SK-N-MC (cell line): ENCODE data around the gene TRIM39.
"Not testable (repeated sequence)": the region's sequence is repeated elsewhere in the genome, so short reads cannot be mapped to it uniquely, and the experiment has no call there.

Experiments
- DNase-seq: peaks from one replicate; pipeline ENCODE4 v3.0.0-alpha.2; 2011; ENCODE audit warnings: low read depth, low spot score
- H3K27ac ChIP-seq: fragments of 200-600 bp; sonication (generic); 2 replicates; pipeline ENCODE4 v1.5.1; 2016; ENCODE audit warnings: mixed run types
- H3K36me3 ChIP-seq: fragments of 200-600 bp; sonication (generic); 2 replicates; pipeline ENCODE4 v1.6.1; 2017; ENCODE audit warnings: antibody characterized with exemption, low read length, mixed read lengths; ENCODE audit not compliant: insufficient read depth
- H3K4me3 ChIP-seq: fragments of 200-600 bp; sonication (generic); 2 replicates; pipeline ENCODE4 v1.5.1; 2016
- H3K9ac ChIP-seq: fragments of 200-600 bp; sonication (generic); 2 replicates; pipeline ENCODE4 v1.8.0; 2017; ENCODE audit warnings: mixed run types, mixed read lengths; ENCODE audit not compliant: insufficient read length
- H3K9me3 ChIP-seq: fragments of 200-600 bp; sonication (generic); 2 replicates; pipeline ENCODE4 v1.6.1; 2017; ENCODE audit warnings: low read depth, mild to moderate bottlenecking, antibody characterized with exemption, low read length, moderate library complexity, mixed read lengths
- EZH2 ChIP-seq: fragments of 200-600 bp; sonication (generic); IDR thresholded peaks from one replicate; pipeline ENCODE4 v1.6.1; 2017; ENCODE audit warnings: antibody characterized with exemption
- FOXP2 ChIP-seq: optimal IDR thresholded peaks from 2 replicates; pipeline ENCODE3; 2011; ENCODE audit warnings: mild to moderate bottlenecking, moderate library complexity; ENCODE audit not compliant: insufficient read depth; ENCODE audit errors: extremely low read length, control extremely low read depth
- POLR2AphosphoS5 ChIP-seq: IDR thresholded peaks from 2 replicates; pipeline ENCODE4 v1.6.1; 2012; ENCODE audit warnings: mild to moderate bottlenecking, low read depth, low read length, borderline replicate concordance

The TRIM39 gene

GRCh38 chr6:30326526-30327231 is at the start of gene TRIM39:
Gene TRIM39, plus strand, starts transcription at chr6:30326927. Its CDS starts 2,391 bp downstream, at chr6:30329318.
- TF ChIP-seq POLR2AphosphoS5 (peak; percentile 81), FOXP2 (no peak)
- peak within 1 kb of the TSS; percentile 96 for H3K4me3 ChIP-seq

GRCh38 chr6:30280988-30281387 is 45.7 kb upstream of the TRIM39 start:
- not testable (repeated sequence) for H3K27ac ChIP-seq, H3K9ac ChIP-seq, DNase-seq, H3K4me3 ChIP-seq, H3K9me3 ChIP-seq, H3K36me3 ChIP-seq

More at GRCh38 chr6:30326526-30327231, at the start of gene TRIM39:
- no peaks in the 10 kb centered on the region for H3K9me3 ChIP-seq
- peaks cover 28% of the 10 kb centered on the region for H3K36me3 ChIP-seq
- DNase-seq: no peak
- peak within 1 kb of the TSS; percentile 88 for H3K9ac ChIP-seq
- peak within 1 kb of the TSS; percentile 91 for H3K27ac ChIP-seq

GRCh38 chr6:30282522-30282921 is 44.2 kb upstream of the TRIM39 start:
- TF ChIP-seq EZH2 (no peak), POLR2AphosphoS5 (no peak), FOXP2 (no peak)
- Histone ChIP-seq H3K4me3 (no peak overlapping the region), H3K36me3 (no peaks in the 10 kb centered on the region), H3K27ac (no peak overlapping the region), H3K9me3 (peaks cover 3% of the 10 kb centered on the region), H3K9ac (no peak overlapping the region)
- no peak for DNase-seq

- Histone ChIP-seq H3K27ac (no peak overlapping the region), H3K36me3 (peaks cover 5% of the 10 kb centered on the region; the same call in 1 of the 2 replicates), H3K9me3 (peaks cover 3% of the 10 kb centered on the region), H3K9ac (no peak overlapping the region), H3K4me3 (no peak overlapping the region)
- TF ChIP-seq EZH2 (no peak), POLR2AphosphoS5 (no peak; the same call in 1 of the 2 replicates), FOXP2 (no peak)
- no peak for DNase-seq
These were observed 43.0 kb upstream of the TRIM39 start for GRCh38 chr6:30283761-30284160.

GRCh38 chr6:30287139-30287538 is 39.6 kb upstream of the TRIM39 start:
- no peak overlapping the region for H3K9ac ChIP-seq
- peaks cover 38% of the 10 kb centered on the region for H3K36me3 ChIP-seq
- no peak for DNase-seq
- H3K4me3 ChIP-seq: no peak overlapping the region
- no peak overlapping the region for H3K27ac ChIP-seq
- TF ChIP-seq POLR2AphosphoS5: no peak
- no peak for TF ChIP-seq EZH2
- H3K9me3 ChIP-seq: peaks cover 8% of the 10 kb centered on the region; the same call in 1 of the 2 replicates

- no peak overlapping the region for H3K9ac ChIP-seq
- H3K27ac ChIP-seq: no peak overlapping the region; the same call in 1 of the 2 replicates
- no peak for TF ChIP-seq EZH2
- no peak for TF ChIP-seq POLR2AphosphoS5
- TF ChIP-seq FOXP2: no peak
- H3K9me3 ChIP-seq: 0 out of 2 replicates have a peak, but pooled peaks cover 2% of the 10 kb centered on the region
- H3K4me3 ChIP-seq: no peak overlapping the region
- DNase-seq: no peak
- peaks cover 58% of the 10 kb centered on the region for H3K36me3 ChIP-seq
These were observed 30.9 kb upstream of the TRIM39 start for GRCh38 chr6:30295837-30296236.

- Histone ChIP-seq H3K9ac (no peak overlapping the region), H3K9me3 (peaks cover 17% of the 10 kb centered on the region), H3K27ac (no peak overlapping the region), H3K4me3 (no peak overlapping the region), H3K36me3 (peaks cover 74% of the 10 kb centered on the region)
- no peak for DNase-seq
- no peak for TF ChIP-seq EZH2
- TF ChIP-seq FOXP2: no peak
- TF ChIP-seq POLR2AphosphoS5: no peak
These were observed 22.7 kb upstream of the TRIM39 start for GRCh38 chr6:30304002-30304401.

GRCh38 chr6:30311101-30311500 is 15.6 kb upstream of the TRIM39 start:
- TF ChIP-seq EZH2 (no peak), FOXP2 (no peak), POLR2AphosphoS5 (no peak)
- no peaks in the 10 kb centered on the region for H3K9me3 ChIP-seq
- H3K9ac ChIP-seq: no peak overlapping the region
- H3K4me3 ChIP-seq: no peak overlapping the region
- no peak for DNase-seq
- no peak overlapping the region for H3K27ac ChIP-seq
- H3K36me3 ChIP-seq: peaks cover 82% of the 10 kb centered on the region

GRCh38 chr6:30311671-30312070 is 15.1 kb upstream of the TRIM39 start:
- Histone ChIP-seq H3K9ac (no peak overlapping the region), H3K36me3 (peaks cover 82% of the 10 kb centered on the region), H3K27ac (no peak overlapping the region), H3K4me3 (no peak overlapping the region), H3K9me3 (no peaks in the 10 kb centered on the region)
- no peak for DNase-seq
- TF ChIP-seq POLR2AphosphoS5 (no peak), FOXP2 (no peak), EZH2 (no peak)
